Common myeloid progenitor, CD34-positive (primary cell): ENCODE measurements around the gene FOXO1.

Source experiments
- CTCF ChIA-PET: fragments of 350-600 bp; sonication (Branson Sonifier 250); formaldehyde crosslinking; loops from one replicate; lab custom pipeline; 2021; ENCODE audit warnings: antibody characterized with exemption; lab: Charles Lee
- POLR2A ChIA-PET: fragments of 350-600 bp; sonication (Branson Sonifier 250); formaldehyde crosslinking; loops from one replicate; lab custom pipeline; 2021; ENCODE audit warnings: antibody characterized with exemption; lab: Charles Lee
- DNase-seq, 3 donors: peaks; one replicate each; pipeline versions ENCODE4 v3.0.0 to v3.0.0-alpha.2; 2013
- H3K27ac ChIP-seq, 2 experiments: 1 replicate in 1 of 2; 2 replicates in 1 of 2; pipeline ENCODE4 v1.7.0; 2013; ENCODE audit warnings: inconsistent platforms in 2 of 2, low read length in 2 of 2, mild to moderate bottlenecking in 2 of 2, low read depth in 1 of 2, moderate library complexity in 1 of 2; ENCODE audit not compliant: severe bottlenecking in 2 of 2, insufficient read depth in 1 of 2, poor library complexity in 1 of 2
- H3K27me3 ChIP-seq, 5 experiments: replicated peaks in 2 of 5; 1 replicate in 3 of 5; 2 replicates in 2 of 5; pipeline versions ENCODE4 v1.6.1 to v1.7.0; 2013; ENCODE audit warnings: low read length in 4 of 5, mild to moderate bottlenecking in 2 of 5, moderate library complexity in 2 of 5, inconsistent platforms in 1 of 5; ENCODE audit not compliant: insufficient read depth in 5 of 5, control insufficient read depth in 4 of 5
- H3K36me3 ChIP-seq, 4 experiments: 1 replicate in 2 of 4; 2 replicates in 2 of 4; pipeline versions ENCODE4 v1.6.1 to v1.7.0; 2013; ENCODE audit warnings: low read length in 3 of 4, control low read depth in 1 of 4, mild to moderate bottlenecking in 1 of 4; ENCODE audit not compliant: control insufficient read depth in 4 of 4, insufficient read depth in 4 of 4
- H3K4me1 ChIP-seq, 4 experiments: 1 replicate in 3 of 4; 2 replicates in 1 of 4; pipeline versions ENCODE4 v1.6.1 to v1.7.1; 2013; ENCODE audit warnings: low read length in 3 of 4, mild to moderate bottlenecking in 3 of 4, control low read depth in 1 of 4, inconsistent platforms in 1 of 4, moderate library complexity in 1 of 4; ENCODE audit not compliant: control insufficient read depth in 4 of 4, insufficient read depth in 4 of 4; ENCODE audit errors: control extremely low read depth in 1 of 4
- H3K4me3 ChIP-seq, 7 experiments: 1 replicate in 4 of 7; 2 replicates in 3 of 7; pipeline versions ENCODE4 v1.5.1 to v1.7.0; 2013; ENCODE audit warnings: mild to moderate bottlenecking in 7 of 7, low read length in 6 of 7, moderate library complexity in 6 of 7, inconsistent platforms in 2 of 7, low read depth in 2 of 7, control low read depth in 1 of 7; ENCODE audit not compliant: insufficient read depth in 4 of 7, control insufficient read depth in 1 of 7; ENCODE audit errors: extremely low read depth in 1 of 7
- H3K9me3 ChIP-seq, 5 experiments: 1 replicate in 4 of 5; 2 replicates in 1 of 5; pipeline versions ENCODE4 v1.6.1 to v1.7.1; 2013; ENCODE audit warnings: low read length in 4 of 5, mild to moderate bottlenecking in 2 of 5, inconsistent platforms in 1 of 5, low read depth in 1 of 5, moderate library complexity in 1 of 5; ENCODE audit not compliant: control insufficient read depth in 4 of 5, insufficient read depth in 2 of 5; ENCODE audit errors: control extremely low read depth in 1 of 5
- WGBS: methylation state at CpG from one replicate; pipeline ENCODE4 v1.1.5; 2013; ENCODE audit not compliant: insufficient coverage; 5-methylcytosine and 5-hydroxymethylcytosine counted together

Gene FOXO1

DNA sequence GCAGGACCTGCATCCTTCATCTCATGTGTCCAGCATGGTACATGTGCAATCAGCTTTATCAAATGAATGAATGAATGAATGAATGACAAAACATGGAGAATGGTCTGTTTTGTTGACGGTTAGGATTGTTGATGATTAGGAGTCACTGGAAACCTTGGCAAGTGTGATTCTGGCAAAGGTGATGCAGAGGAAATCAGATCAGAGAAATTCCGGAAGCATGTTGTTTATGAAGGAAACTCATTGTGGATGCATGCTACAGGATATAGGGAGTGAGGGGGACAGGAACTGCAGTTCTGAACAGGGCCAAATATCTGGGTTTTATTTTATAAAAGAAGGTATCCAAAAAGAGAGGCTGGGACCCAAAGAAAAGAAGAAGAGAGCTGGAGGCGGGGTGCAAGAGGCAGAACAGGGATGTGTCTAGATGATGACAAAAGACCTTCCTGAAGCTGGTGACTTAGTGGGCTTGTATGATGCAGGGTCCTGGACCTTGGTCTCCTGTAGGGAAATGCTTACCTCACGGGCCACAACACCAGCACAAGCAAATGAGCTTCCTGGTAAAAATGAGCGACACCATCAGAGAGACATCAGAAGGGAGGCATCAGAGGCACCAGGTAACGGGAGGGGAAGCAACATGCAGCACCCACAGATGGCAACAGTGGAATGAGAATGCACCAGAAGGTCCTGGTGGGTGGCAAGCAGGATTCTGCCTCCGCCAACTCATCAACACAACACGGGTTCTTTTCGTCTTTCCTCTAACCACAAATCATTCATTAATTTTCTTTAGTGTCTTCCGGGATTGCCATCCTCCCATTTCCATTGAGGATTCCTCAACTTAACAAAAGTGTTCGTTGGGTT lies 159.6 kb downstream of the FOXO1 start:
- H3K4me3 ChIP-seq = no peak overlapping the region
- ChIA-PET POLR2A (no interaction called here), CTCF (interaction anchor here (0.7 kb wide), 1 partner anchor 13 kb away, joined by 3 read pairs; no protein-coding TSS in a partner anchor)
- no peaks in the 10 kb centered on the region for H3K9me3 ChIP-seq
- 95% methylated on average over 7 of the region's 11 CpGs for WGBS
- H3K27me3 ChIP-seq = no peaks in the 10 kb centered on the region
- H3K4me1 ChIP-seq = no peaks in the 10 kb centered on the region
- no peak for DNase-seq
- H3K27ac ChIP-seq = no peak overlapping the region
- H3K36me3 ChIP-seq = no peaks in the 10 kb centered on the region
